LoVo (cell line): ENCODE measurements around the gene AEBP1.

Experiments
- DNase-seq: peaks from one replicate; pipeline ENCODE4 v3.0.0-alpha.2; 2016; ENCODE audit warnings: low spot score

AEBP1 gene

DNA sequence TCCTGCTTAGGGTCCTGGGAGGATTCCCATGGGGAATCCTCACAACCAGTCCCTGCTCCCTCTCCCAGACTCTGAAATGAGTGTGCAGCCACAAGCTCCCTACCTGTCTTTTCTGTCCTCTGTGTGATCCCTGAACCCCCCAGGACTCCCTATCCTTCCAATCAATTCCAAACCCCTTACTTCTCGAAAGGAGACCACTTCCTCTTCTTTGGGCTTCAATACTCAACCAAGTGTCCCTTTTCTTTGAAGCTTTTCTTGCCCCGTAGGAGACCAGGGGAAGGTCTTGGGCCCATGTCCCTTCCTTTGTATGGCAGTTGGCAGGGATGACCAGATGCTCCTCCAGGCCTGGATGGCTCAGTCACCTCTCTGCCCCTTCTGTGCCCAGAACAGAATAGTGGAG is 1.7 kb downstream of the AEBP1 start:
- no peak for DNase-seq

DNA sequence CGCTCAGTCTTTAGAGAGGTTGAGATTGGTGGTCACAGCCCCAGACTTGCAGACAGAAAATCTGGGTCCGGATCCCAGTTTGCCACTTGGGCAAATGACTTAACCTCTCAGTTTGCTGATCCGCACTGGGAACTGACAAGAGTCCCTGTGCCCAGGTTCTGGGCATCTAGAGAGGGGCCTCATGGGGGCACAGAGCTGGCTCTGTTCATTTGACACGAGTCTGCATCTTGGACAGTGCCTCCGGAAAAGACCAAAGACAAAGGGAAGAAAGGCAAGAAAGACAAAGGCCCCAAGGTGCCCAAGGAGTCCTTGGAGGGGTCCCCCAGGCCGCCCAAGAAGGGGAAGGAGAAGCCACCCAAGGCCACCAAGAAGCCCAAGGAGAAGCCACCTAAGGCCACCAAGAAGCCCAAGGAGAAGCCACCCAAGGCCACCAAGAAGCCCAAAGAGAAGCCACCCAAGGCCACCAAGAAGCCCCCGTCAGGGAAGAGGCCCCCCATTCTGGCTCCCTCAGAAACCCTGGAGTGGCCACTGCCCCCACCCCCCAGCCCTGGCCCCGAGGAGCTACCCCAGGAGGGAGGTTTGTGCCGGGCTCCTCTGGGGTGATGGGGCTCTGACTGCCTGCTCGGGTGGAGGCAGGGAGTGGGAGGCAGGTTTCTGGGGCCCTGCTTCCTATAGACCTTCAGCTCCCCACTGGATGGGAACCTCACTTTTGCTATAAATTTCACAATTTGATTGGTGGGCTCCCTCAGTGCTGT is 2.3 kb downstream of the AEBP1 start:
- no peak for DNase-seq

DNA sequence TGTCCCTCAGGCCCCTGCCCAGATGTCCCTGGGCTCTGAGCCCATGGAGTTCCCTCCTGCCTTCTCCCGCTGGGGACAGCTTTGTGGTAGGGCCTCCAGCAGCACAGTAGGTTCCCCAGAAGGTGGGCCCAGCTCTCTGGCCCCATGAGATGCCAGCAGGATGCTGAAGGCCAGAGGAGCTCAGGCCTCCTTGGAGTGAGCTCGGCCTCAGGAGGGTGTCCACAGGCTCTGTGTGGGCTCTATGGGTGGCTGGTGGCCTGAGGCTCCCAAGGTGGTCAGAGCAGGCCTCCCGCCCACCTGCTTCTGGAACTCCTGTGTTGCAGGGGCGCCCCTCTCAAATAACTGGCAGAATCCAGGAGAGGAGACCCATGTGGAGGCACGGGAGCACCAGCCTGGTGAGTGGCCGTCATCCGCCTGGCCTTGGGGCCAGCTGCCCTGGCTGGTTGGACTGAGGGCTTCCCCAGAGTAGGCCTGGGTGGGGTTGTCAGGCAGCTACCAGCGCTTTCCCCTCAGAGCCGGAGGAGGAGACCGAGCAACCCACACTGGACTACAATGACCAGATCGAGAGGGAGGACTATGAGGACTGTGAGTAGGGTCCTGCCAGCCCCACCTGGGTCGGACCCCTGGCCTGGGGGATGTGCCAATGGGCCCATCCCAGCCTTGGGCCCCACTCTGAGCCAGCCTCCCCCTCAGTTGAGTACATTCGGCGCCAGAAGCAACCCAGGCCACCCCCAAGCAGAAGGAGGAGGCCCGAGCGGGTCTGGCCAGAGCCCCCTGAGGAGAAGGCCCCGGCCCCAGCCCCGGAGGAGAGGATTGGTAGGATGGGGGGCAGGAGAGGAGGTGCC is 3.2 kb downstream of the AEBP1 start:
- no peak for DNase-seq

DNA sequence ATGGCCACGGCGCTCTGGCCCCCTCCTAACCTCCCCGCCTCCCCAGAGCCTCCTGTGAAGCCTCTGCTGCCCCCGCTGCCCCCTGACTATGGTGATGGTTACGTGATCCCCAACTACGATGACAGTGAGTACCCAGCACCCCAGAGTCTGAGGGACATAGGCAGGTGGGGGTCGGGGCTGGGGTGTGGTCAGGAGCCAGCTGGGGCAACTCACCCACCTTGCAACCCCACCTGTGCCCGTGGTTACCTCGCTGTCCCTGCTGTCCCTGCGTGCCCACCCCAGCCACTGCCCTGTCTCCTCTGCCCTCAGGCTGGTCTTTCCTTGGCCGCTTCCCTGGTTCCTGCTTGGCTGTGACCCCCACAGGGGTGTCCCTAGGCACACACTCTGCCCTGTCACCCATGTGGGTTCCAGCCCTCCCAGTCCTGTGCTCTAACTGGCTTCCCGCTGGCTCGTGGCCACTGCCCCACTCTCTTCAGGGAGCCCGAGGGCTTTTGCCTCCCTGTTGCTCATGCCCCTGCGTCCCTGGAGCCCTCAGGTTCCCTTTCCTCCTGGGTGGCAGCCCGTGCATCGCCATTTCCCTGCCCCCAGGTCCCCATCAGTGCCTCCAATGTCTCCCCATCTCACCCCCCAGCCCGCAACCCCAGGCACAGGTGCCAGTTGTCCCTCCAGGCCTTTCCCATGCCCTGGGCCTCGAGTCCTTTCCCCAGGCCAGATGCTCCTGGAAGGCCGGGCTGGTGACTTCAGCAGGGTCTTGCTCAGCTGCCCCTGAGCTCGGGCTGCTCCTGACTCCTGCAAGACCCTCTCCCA is 4.0 kb downstream of the AEBP1 start:
- no peak for DNase-seq

DNA sequence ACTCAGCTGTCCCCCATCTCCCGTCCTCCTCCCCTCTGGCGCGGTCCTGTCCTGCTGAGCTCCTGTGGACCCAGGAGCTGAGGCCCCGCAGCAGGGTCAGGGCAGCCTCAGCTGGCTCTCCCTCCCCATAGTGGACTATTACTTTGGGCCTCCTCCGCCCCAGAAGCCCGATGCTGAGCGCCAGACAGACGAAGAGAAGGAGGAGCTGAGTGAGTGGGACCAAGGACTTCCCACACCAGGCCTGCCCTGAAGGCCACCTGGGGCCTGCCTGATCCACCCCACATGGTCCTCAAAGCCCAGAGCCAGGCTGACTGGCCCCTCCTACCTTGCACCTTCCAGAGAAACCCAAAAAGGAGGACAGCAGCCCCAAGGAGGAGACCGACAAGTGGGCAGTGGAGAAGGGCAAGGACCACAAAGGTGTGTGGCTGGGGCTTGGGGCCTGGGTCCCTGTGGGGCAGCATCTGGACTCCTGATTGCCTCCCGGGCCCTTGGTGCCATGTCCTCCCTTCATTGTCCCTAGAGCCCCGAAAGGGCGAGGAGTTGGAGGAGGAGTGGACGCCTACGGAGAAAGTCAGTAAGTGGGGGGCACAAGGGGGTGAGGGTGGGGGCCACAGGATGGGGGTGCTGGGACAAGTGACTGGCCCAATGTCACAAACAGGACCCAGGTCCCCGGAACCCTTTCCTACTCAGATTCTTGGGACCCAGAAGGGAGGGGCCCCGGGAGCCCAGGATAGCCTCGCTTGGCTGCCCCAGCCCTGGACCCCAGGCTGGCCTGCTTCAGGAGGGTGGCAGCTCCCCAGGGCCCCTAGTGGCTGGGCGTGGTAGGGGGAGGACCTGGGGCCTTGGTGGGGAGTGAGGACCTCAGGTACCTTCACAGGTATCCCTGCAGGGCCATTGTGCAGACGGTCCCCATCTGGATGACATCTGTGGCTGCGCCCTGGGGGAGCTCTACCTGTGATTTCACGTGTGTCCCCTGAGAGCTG is 4.9 kb downstream of the AEBP1 start:
- DNase-seq: no peak

DNA sequence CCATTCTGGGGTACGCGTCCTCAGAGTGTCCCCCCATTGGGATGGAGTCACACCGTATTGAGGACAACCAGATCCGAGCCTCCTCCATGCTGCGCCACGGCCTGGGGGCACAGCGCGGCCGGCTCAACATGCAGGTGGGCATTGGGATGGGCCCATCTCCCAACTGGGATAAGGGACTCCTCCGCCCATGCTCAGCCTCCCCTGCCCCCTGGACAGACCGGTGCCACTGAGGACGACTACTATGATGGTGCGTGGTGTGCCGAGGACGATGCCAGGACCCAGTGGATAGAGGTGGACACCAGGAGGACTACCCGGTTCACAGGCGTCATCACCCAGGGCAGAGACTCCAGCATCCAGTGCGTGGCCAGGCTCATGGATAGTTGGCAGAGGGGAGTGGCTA is 5.8 kb downstream of the AEBP1 start:
- no peak for DNase-seq

DNA sequence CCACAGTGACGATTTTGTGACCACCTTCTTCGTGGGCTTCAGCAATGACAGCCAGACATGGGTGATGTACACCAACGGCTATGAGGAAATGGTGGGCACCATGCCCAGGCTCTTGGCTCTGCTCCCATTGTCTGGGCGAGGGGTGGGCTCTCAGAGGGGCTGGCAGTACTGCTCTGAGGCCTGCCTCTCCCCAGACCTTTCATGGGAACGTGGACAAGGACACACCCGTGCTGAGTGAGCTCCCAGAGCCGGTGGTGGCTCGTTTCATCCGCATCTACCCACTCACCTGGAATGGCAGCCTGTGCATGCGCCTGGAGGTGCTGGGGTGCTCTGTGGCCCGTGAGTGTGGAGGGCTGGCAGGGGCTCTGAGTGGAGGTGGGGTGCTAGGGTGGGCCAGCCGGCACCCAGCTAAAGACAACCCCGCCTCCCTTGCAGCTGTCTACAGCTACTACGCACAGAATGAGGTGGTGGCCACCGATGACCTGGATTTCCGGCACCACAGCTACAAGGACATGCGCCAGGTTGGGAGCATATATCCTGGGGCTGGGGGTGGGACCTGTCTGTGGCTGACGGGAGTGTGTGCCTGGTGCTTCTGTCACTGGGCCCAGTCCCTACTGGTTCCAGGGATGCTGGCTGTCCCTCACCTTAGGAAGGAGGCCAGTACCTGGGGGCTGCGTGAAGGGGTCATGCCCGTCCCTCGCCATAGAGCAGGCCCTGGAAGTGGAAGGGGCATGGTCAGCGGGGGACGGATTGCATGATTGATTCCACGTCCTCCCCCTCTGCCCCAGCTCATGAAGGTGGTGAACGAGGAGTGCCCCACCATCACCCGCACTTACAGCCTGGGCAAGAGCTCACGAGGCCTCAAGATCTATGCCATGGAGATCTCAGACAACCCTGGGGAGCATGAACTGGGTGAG is 6.8 kb downstream of the AEBP1 start:
- DNase-seq: no peak

DNA sequence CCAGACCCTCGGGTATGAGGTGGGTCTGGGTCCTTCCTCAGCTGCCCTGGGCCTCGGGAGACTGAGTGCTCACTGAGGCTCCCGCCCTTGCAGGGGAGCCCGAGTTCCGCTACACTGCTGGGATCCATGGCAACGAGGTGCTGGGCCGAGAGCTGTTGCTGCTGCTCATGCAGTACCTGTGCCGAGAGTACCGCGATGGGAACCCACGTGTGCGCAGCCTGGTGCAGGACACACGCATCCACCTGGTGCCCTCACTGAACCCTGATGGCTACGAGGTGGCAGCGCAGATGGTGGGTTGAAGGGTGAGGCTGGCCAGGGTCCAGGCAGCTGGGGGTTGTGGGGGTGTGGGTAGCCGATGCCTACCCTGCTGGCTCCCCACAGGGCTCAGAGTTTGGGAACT is 7.6 kb downstream of the AEBP1 start:
- no peak for DNase-seq

DNA sequence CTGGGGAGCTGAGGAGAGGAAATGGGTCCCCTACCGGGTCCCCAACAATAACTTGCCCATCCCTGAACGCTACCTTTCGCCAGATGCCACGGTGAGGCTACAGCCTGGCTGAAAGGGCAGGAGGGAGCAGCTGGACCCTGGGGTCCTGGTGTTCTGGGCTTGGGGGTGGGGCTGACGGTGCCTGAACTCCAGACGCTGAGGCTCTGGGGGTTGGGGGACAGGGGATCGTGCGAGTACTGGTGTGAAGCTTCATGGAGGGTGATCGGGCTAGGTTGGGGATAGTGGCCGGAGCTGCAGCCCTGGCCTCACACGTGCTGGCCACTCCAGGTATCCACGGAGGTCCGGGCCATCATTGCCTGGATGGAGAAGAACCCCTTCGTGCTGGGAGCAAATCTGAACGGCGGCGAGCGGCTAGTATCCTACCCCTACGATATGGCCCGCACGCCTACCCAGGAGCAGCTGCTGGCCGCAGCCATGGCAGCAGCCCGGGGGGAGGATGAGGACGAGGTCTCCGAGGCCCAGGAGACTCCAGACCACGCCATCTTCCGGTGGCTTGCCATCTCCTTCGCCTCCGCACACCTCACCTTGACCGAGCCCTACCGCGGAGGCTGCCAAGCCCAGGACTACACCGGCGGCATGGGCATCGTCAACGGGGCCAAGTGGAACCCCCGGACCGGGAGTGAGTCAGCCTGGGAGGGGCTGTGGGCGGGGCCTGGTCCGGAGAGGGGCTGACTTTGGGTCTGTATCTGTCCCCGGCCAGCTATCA is 8.3 kb downstream of the AEBP1 start:
- DNase-seq: no peak

DNA sequence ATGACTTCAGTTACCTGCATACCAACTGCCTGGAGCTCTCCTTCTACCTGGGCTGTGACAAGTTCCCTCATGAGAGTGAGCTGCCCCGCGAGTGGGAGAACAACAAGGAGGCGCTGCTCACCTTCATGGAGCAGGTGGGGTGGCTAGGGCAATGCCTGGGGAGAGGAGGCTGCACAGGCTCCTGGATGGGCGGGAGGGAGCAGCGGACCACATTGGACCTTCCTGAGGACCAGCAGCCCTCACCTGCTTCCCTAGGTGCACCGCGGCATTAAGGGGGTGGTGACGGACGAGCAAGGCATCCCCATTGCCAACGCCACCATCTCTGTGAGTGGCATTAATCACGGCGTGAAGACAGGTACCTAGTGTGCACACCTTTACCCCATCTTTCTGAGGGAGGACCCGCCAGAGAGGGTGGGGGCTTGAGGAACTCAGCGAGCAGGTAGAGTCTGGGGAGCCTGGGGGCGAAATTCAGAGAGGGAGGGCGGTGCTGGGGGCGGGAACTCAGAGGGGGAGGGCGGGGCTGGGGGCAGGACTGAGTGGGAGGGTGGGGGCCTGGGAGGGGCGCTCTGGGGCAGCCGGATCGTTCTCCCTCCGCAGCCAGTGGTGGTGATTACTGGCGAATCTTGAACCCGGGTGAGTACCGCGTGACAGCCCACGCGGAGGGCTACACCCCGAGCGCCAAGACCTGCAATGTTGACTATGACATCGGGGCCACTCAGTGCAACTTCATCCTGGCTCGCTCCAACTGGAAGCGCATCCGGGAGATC is 9.0 kb downstream of the AEBP1 start:
- no peak for DNase-seq

DNA sequence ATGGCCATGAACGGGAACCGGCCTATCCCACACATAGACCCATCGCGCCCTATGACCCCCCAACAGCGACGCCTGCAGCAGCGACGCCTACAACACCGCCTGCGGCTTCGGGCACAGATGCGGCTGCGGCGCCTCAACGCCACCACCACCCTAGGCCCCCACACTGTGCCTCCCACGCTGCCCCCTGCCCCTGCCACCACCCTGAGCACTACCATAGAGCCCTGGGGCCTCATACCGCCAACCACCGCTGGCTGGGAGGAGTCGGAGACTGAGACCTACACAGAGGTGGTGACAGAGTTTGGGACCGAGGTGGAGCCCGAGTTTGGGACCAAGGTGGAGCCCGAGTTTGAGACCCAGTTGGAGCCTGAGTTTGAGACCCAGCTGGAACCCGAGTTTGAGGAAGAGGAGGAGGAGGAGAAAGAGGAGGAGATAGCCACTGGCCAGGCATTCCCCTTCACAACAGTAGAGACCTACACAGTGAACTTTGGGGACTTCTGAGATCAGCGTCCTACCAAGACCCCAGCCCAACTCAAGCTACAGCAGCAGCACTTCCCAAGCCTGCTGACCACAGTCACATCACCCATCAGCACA is 9.7 kb downstream of the AEBP1 start:
- no peak for DNase-seq

DNA sequence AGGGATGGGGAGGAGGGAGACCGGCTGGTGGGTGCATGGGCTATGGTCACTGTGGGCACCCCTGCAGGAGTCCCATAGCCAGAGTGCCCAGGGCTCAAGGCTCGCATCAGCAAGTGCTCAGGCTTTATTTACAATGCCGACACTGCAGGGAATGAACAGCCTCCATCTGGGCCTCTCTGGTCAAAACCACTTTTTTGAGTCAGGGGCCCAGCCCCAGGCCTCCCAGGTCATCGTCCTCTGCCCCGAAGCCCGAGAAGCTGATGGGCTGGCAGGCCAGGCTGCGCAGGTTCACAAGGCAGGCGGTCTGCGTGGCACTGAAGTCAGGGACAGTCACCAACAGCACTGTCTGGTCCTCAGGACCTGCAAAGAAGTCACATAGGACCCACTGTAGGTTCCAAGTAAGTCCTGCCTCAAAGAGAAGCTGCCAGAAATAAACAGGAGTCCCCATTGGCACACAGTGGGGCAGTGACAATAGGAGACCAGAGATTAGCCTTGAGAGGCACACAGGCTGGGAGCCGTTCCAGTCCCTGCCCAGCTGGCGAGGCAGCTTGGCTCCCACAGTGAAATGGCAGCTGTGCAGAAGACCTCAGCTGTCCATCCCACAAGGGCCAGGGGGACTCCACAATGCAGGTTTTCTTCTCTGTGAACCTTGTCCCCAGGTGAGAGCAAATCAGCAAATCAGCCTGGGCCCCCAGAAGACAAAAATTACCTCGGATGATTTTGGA is 10.6 kb downstream of the AEBP1 start:
- no peak for DNase-seq

DNA sequence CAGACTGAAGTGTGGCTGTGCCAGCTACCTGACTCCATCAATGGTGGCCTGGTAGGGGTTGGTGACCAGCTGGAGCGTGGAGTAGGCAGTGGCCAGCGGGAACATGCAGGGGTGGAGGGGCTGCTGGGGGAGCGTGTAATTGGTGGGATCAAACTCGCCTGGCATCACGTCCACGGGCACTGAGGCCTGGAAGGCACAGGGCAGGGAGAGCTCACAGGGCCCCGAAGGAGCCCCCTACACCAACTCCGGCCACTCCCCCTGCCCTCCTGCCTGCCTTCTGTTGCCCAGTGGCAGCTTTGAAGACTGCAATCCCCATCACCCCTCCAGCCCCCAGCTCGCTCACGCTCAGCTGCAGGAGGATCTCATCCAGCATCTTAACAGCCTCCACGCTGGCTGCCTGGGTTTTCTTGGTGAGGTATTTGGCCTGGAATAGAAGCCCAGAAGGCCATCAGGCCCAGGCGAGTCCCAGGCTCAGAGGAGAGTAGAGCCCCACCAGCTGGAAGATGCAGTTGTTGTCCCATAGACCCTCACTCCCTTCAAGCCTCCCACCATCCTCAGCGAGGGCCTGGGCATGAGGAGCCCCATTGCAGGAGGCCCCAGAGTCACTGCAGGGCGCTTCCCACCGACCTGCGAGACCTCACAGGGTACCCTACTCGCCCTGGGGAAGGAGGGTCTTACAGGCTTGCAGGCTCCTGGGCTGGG is 12.1 kb downstream of the AEBP1 start:
- no peak for DNase-seq

DNA sequence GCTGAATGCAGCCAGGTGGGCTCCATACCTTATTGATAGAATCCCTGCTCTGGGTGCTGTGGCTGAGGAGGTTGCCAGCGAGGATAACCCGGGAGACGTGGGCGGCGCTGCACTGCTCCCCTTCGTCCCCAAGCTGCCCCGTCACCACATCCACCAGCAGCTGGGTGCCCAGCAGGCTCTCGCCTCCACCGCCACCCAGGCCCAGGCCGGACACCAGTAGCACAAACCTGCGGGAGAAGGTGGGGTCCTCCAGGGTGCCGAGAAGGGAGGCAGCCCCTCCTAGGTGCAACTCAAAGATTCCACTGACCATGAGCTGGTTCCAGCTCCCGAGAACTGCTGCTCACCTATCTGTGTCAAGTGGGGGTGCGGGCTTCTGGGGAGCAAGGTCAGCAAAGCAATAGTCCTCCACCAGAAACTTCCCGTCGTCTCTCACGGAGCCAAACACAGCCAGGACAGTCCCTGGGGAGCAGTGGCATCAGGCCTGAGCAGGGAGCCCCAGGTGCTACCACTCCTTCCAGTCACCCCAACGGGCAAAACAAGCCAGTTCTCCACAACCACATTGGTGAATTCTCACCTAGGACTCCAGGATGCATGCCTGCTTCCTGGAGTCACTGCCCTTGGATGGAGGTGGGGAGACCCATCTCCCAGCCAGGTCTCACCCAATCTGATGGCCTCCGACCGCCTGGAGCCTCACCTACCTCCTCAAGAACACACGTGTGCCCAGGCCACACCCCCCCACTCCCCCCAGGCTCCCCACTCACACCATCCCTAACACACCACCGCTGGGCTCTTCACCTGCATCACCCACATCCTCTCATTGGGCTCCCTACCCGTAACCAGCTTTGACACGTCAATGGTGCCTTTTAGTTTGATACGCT is 12.9 kb downstream of the AEBP1 start:
- no peak for DNase-seq

DNA sequence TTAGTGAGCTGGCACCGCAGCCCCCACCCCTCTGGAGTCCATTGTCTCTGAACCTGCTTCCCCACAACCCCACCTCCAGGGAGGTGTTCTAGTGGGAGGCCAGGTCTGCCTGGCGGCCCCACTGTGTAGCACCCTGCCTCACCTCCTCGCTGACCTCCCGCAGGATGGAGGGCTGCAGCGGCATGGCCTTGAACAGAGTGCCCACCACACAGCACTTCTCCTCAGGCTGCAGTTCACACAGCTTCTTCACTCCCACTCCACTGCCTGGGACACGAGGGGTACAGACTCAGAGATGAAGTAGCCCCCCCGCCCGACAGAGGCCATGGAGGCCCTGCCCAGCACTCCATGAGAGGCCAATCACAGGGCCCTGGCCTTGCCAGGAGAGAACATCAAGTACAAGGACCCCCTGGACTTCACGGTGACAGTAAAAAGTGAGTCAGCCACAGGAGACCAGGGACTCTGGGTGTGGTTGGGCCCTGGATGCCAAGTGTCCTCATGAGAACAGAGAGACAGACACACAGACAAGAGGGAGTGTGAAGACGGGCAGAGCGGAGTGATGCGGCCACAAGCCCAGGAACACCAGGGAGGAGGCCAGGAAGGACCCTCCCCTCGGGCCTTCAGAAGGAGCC is 13.8 kb downstream of the AEBP1 start:
- DNase-seq: no peak
